Stimulated activated CD4-positive, alpha-beta T cell treated with anti-CD3 and anti-CD28 coated beads, TNF-alpha, amount 100 ng/mL, for 1 hour (primary cell): ENCODE data around the gene PDCD2.
A peak's percentile ranks its signal among the peaks of the same experiment; 100 is the strongest.
"Not testable (repeated sequence)": the region's sequence is repeated elsewhere in the genome, so short reads cannot be mapped to it uniquely, and the experiment has no call there.

Source experiments
- DNase-seq, 3 donors: peaks; one replicate each; pipeline ENCODE4 v3.0.0-alpha.2; 2020; ENCODE audit warnings: low read depth in 3 of 3, low spot score in 1 of 3

PDCD2 gene, protein sequence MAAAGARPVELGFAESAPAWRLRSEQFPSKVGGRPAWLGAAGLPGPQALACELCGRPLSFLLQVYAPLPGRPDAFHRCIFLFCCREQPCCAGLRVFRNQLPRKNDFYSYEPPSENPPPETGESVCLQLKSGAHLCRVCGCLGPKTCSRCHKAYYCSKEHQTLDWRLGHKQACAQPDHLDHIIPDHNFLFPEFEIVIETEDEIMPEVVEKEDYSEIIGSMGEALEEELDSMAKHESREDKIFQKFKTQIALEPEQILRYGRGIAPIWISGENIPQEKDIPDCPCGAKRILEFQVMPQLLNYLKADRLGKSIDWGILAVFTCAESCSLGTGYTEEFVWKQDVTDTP

GRCh38 chr6:170584181-170584953 lies at the start of gene PDCD2:
TSS of gene PDCD2 (minus strand) at chr6:170584637. CDS start at chr6:170584581, 56 bp downstream.
- peak; percentile 72 to 84 (median 80) for DNase-seq

DNA sequence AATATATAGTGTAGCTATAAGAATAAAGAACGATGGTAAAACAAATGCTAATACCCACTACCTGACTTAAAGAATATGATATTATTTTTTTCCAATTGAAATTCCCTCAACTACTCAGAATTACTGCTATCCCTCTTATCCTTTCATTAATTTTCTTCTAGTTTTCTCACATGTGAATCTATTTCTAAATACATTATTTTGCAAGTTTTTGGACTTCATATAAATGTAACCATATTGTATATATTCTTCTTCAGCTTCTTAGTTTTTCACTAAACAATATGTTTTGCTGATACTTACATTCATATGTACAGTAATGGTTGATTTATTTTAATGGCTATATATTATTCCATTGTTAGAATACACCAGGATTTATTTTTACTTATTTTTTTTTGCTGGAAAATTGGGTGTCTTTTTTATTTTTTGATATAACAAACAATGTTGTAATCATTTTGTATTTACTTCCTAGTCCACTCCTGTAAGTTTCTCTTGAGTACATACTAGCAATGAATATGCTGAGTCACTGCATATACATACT lies 31.6 kb upstream of the PDCD2 start:
- not testable (repeated sequence) for DNase-seq

- DNase-seq: not testable (repeated sequence)
Observed at GRCh38 chr6:170612256-170612804, 27.9 kb upstream of the PDCD2 start.

DNA sequence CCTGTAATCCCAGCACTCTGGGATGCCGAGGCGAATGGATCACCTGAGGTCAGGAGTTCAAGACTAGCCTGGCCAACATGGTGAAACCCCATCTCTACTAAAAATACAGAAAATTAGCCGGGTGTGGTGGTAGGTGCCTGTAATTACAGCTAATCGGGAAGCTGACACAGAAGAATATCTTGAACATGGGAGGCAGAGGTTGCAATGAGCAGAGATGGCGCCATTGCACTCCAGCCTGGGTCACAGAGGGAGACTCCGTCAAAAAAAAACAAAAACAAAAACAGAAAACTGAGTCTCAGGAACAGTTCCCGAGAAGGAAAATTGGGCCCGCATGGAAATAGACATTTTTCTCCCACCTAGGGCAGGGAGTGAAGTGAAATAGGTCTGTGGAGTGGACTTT lies 24.8 kb upstream of the PDCD2 start:
- not testable (repeated sequence) for DNase-seq

DNA sequence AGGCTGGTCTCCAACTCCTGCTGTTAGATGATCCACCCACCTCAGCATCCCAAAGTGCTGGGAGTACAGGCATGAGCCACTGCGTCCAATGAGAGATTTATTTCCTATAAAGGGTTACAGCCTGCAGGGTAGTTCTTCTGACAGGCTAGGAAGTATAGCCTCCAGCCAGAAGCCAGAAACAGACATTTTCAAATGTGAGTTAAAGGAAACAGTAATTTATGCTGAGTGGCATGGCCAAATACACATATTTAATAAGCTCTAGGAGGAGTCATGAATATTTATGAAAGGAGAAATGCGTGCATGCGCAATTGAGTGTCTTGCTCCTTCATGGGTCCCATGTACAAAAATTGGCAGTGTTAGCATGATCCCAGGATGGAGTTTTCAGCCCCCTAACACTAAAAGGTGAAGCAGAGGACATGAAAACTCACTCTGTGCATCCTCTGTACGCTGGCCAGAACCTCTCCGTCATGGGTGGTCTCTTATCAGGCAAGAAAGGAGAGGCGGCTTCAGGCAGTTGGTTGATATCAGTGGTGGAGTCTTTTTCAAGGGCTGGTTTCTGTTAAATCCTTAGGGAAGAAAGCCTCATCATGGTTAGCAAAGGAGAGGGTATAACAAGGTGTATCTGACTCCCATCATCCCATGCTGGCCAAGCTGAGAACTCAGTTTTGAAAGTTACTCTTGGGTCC lies 21.3 kb upstream of the PDCD2 start:
- no peak for DNase-seq

GRCh38 chr6:170597278-170597677 lies 12.8 kb upstream of the PDCD2 start:
- DNase-seq: no peak

GRCh38 chr6:170596426-170596825 lies 12.0 kb upstream of the PDCD2 start:
- DNase-seq: no peak

- DNase-seq: no peak
Observed at GRCh38 chr6:170590725-170591124, 6.3 kb upstream of the PDCD2 start.

DNA sequence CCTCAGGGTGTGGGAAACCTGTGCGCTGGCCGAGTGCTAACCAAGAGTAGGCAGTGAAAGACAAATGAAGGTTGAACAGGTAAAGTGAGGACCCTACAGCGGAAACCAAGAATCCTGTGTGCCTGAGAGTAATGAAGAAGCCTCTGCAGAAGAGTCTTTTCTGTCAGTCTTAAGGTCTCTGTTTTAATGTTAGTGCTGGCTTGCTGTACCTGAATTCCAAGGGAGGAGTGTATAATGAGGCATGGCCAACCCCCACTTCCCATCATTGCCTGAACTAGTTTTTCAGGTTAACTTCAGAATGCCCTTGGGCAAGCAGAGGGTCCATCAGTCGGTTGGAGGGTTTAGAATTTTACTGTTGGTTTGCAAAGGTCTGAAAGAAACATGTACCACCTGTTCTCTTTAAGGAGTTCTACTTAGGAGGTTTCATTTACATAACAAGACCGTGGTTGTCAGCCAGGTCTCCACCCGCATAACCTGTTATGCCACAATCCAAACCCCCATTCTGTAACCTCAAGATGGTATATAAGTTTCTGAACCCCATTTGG lies 589 bp upstream of the PDCD2 start:
- DNase-seq: no peak

GRCh38 chr6:170583756-170584180 lies 669 bp downstream of the PDCD2 start:
- DNase-seq: no peak

- DNase-seq: no peak
Observed at GRCh38 chr6:170578909-170579308, 5.5 kb downstream of the PDCD2 start.

DNA sequence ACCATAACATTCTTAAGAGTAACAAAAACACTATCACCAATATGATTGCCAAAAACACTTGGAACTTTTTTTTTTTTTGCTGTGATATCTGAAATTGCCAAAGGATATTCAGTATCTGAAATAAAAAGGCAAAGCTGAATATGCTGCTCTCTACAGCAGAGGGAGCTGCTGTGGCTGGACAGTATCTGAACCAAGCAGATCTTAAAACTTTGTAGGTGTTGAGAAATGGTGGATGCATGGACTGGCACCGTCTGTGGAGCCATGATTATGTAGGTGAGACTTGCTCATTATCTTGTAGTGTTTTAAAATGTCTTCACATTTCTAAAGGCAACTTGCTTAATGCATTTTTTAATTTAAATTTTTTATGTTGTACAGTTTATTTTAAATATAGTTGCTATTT lies 9.2 kb downstream of the PDCD2 start:
- no peak for DNase-seq

- no peak for DNase-seq
Observed at GRCh38 chr6:170572704-170573466, 11.6 kb downstream of the PDCD2 start.

- no peak for DNase-seq
Observed at GRCh38 chr6:170564936-170565530, 19.4 kb downstream of the PDCD2 start.

DNA sequence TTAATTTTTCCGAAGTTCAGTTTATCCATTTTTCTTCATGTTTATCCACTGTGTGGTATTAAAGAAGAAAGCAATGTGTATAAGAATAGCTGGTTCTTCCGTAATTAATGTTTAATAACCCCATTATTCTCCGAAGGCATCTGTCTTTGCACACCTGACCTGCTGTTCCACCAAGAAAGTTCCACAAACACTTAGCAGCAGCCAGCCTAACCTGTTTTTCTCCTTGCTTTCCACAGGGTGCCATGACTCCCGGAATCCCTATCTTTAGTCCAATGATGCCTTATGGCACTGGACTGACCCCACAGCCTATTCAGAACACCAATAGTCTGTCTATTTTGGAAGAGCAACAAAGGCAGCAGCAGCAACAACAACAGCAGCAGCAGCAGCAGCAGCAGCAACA lies 22.9 kb downstream of the PDCD2 start:
- no peak for DNase-seq

GRCh38 chr6:170555305-170555704 lies 29.1 kb downstream of the PDCD2 start:
- DNase-seq: no peak

DNA sequence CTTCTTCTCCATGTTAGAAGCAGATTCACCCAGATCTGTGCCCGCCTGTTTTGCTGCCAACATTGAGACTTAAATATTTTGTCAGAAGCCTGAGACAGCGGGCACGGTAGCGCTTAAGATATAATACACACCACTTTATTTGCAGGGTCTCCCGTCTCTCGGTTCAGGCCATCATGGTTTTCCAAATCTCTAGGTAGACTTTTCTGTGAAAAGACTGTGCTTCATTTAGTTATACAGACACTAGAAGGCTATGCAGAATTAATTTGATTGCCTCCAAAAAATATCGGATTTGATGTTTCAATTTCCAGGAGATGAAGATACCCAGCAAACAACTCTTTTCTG lies 29.7 kb downstream of the PDCD2 start:
- no peak for DNase-seq

GRCh38 chr6:170554013-170554795 lies 30.2 kb downstream of the PDCD2 start, which contains the start of gene TBP:
TSS of gene TBP (plus strand) at chr6:170554369. CDS start at chr6:170557030, 2,661 bp downstream.
- peak; percentile 89 to 91 (median 89) for DNase-seq

DNA sequence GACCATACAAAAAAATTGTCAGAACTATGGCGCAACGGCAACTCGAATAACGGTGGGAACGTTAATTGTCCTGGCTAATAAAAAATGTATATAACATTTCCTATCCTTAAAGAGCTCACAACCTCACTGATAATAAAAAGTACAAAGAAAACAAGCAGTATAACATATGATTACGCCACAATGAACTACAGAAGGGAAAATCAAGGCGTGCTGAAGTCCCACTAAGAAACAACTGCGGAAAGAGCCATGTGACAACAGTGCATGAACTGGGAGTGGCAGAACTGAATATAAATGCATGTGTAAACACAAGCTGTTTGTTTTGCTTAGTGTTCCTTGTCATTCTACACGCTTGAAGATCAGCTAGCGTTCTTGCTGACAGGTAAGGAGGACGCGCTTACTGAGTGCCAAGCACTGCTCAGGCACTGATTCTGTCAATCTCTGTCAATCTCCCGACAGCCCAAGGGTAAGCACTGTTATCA lies 30.9 kb downstream of the PDCD2 start:
- DNase-seq: no peak
